ENCODE data around the gene STAT4.

Gene STAT4

GRCh38 chr2:191020221-191020741 lies 130.5 kb downstream of the STAT4 start:
- TF ChIP-seq CTCF (IDR thresholded peaks at IDR 0.05), result no peak
- Histone ChIP-seq H3K27ac (peak overlapping the region; percentile 91 to 95), H3K4me3 (peak overlapping the region; percentile 93)
- DNase-seq (ENCODE audit: low spot score), result peak; percentile 96

DNA sequence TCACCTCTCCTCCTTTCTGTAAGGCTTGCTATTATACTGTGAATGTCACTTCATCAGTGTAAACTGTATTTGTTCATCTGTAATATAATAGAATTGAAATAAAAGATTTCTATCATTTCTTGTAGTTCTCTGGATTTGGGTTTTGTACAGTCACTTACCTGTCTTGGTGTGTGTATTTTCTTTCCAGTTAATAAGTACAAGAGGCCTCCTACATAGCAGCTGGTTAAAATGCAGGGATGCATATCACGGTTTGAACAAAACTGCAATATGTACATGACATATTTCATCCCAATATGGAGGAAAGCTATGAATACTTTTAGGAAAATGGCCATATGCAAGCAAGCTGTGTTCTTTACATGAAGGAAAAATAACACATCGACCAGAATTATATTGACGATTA lies 131.4 kb downstream of the STAT4 start:
- no peak overlapping the region for H3K27ac ChIP-seq
- no peak for TF ChIP-seq CTCF (IDR thresholded peaks at IDR 0.05)
- DNase-seq (ENCODE audit: low spot score), result no peak
- no peak overlapping the region for H3K4me3 ChIP-seq

- Histone ChIP-seq H3K27ac (no peak overlapping the region), H3K4me3 (no peak overlapping the region)
- TF ChIP-seq CTCF (IDR thresholded peaks at IDR 0.05), result no peak
- DNase-seq (ENCODE audit: low spot score), result no peak
These were observed 132.1 kb downstream of the STAT4 start for GRCh38 chr2:191018643-191019119.

GRCh38 chr2:191018048-191018447 lies 132.7 kb downstream of the STAT4 start:
- DNase-seq (ENCODE audit: low spot score), result no peak
- Histone ChIP-seq H3K4me3 (no peak overlapping the region), H3K27ac (no peak overlapping the region)
- no peak for TF ChIP-seq CTCF (IDR thresholded peaks at IDR 0.05)

- TF ChIP-seq CTCF (IDR thresholded peaks at IDR 0.05), result no peak
- no peak overlapping the region for H3K27ac ChIP-seq
These were observed 135.0 kb downstream of the STAT4 start for GRCh38 chr2:191015831-191016230.

DNA sequence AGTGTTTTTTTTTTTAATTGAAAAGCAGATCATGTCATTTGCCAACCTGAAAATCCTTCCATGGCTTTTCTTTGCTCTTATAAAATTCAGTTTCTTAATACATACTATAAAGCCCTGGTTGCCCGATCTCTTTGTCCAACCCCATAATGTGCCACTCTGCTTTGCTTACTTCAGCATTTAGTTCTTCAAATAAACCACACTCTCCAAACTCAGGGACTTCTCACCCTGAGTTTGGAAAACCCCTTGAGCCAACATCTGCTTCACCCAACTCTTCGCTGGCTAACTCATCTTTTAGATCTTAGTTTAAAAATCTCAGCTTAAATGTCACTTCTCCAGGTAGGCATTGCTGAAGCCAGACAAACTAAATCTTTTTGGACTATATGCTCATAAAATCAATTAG lies 135.6 kb downstream of the STAT4 start:
- DNase-seq (ENCODE audit: low spot score), result no peak
- no peak for TF ChIP-seq CTCF (IDR thresholded peaks at IDR 0.05)
- Histone ChIP-seq H3K4me3 (no peak overlapping the region), H3K27ac (no peak overlapping the region)

More at GRCh38 chr2:191015831-191016230, 135.0 kb downstream of the STAT4 start:
- no peak overlapping the region for H3K4me3 ChIP-seq
- no peak for DNase-seq (ENCODE audit: low spot score)

- peak overlapping the region; percentile 89 for H3K4me3 ChIP-seq
- TF ChIP-seq CTCF (IDR thresholded peaks at IDR 0.05), result no peak
- DNase-seq (ENCODE audit: low spot score), result no peak
- peak overlapping the region; percentile 77 to 94 for H3K27ac ChIP-seq
These were observed 136.2 kb downstream of the STAT4 start for GRCh38 chr2:191014653-191015020.
